GM18907 (cell line): ENCODE data around the gene MYG1.

Experiments
- ATAC-seq: cut with Tn5 transposase; IDR thresholded peaks from one replicate; pipeline ENCODE4 v1.9.1; 2021; ENCODE audit warnings: mild to moderate bottlenecking, moderate library complexity; ENCODE audit not compliant: unreplicated experiment

The MYG1 gene, protein sequence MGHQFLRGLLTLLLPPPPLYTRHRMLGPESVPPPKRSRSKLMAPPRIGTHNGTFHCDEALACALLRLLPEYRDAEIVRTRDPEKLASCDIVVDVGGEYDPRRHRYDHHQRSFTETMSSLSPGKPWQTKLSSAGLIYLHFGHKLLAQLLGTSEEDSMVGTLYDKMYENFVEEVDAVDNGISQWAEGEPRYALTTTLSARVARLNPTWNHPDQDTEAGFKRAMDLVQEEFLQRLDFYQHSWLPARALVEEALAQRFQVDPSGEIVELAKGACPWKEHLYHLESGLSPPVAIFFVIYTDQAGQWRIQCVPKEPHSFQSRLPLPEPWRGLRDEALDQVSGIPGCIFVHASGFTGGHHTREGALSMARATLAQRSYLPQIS

DNA sequence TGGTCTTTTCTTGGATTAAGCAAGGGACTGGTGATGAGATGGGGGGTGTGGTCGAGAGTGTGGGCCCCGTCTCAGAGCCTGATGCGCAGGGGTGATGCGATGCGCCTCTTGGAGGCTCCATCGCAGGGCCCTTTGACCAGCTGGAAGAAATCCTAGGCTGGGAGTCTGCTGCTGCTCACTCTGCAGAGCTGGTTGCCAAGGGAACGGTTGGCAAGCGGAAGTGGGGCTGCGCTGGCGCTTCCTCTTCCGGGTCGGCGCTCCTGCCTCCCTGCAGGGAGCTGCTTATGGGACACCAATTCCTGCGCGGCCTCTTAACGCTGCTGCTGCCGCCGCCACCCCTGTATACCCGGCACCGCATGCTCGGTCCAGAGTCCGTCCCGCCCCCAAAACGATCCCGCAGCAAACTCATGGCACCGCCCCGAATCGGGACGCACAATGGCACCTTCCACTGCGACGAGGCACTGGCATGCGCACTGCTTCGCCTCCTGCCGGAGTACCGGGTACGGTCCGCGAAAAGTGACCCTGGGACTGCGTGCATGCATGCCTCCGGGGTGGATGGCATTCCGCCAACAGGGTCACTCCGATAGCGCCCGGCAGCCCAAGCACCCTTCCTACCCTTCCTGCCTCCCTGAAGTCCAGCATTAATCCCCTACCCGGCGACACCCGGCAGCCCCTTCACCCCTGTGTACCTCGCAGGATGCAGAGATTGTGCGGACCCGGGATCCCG is at the start of gene MYG1:
TSS of gene MYG1 (plus strand) at position 242 of the 727 bp plus-strand sequence. CDS start at position 285, 43 bp downstream.
- ATAC-seq: peak; percentile 72

DNA sequence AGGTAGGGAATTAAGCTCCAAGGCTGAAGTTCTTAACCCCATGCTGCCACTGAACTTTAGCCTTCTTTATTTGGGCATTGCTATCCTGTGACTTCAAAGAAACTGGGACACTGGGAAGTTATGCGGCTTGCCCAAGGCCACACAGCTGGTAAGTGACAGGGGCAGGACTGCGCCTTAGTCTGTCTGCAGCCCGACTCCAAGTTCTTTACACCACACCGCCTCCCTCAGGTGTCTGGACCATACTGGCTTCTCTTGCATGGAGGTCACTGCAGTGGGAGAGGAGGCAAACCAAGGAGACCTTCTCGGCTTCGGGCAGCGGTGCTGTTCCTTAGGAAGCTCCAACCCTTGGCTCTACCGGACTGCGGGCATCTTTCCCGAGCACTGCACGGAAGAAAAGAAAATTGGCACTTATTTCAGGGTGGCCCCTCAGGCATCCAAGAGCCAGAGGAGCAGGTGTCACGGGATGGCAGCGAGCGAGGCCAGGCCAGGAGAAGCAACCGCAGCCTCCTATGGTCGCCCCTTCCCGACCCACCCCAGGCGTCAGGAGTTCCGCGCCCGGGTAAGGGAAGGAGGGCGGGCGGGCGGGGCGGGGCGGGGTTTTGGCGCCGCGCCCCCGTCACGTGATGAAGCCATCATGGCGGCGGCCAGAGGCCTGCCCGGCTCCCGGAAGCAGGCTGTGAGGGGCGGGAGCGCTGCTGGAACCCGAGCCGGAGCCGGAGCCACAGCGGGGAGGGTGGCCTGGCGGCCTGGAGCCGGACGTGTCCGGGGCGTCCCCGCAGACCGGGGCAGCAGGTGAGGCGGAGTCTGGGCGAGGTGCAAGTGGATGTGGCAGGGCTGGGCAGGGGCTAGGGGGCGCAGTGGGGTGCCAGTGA is 47.8 kb upstream of the MYG1 start:
- peak; percentile 71 for ATAC-seq

DNA sequence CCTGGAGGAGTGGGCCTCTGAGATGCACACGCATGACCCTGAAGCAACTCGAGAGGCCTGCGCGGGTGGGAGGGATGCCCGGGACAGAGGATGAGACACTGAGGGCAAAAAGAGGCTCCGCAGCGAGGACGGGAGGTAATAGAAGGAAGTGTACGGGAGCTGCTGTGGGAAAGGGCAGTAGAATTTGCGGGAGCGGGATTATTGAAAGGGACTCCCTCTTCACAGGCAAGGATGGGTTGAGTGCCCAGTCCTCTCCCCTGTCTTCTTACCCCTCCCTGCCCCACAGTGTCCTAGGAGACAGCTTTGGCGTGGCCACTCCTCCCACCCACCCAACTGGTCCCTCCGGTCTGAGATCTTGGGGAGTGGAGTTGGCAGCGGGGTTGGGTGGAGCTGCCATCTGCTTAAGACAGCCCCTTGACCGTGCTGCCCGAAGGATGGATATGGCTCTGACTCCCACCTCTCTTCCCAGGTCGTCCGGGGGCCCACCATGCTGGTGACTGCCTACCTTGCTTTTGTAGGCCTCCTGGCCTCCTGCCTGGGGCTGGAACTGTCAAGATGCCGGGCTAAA is 47.1 kb upstream of the MYG1 start:
- no peak for ATAC-seq

DNA sequence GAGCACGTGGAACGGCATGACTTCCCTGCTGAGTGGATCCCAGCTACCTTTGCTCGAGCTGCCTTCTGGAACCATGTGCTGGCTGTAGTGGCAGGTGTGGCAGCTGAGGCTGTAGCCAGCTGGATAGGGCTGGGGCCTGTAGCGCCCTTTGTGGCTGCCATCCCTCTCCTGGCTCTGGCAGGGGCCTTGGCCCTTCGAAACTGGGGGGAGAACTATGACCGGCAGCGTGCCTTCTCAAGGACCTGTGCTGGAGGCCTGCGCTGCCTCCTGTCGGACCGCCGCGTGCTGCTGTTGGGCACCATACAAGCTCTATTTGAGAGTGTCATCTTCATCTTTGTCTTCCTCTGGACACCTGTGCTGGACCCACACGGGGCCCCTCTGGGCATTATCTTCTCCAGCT is 46.2 kb upstream of the MYG1 start:
- ATAC-seq: no peak

DNA sequence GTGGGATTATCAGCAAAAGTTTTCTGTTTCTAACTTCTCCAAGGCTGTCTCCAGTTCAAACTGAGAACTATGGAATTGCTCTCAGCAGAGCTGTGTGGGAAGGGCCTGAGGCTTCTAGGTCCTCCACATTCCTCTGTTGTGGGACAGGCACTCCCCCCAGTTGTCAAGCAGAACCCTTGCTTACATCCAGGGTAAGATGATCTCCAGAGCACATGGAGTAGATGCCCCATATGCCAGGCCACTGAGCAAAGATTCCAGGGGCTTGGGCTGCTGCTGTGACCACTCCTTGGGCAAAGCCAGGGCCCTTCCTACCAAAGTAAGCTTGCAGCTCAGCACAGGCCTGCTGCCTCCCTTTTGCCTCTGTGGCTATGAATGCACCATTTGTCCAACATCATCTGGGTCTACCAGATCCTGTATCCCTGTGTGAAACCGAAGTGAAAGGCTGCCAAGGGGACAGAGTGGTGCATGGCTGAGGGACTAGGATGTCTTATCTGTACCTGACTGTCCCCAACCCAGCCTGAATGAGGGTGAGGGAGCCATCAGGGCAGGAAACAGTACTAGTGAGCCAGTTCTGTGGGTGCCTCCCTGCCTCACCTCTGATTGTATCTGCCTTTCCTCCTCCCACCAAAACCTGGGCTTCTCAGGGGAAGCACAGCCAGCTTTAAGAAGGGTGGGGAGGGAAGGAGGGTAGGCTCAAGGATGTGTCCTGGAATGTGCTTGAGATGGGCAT is 44.5 kb upstream of the MYG1 start:
- ATAC-seq: no peak

DNA sequence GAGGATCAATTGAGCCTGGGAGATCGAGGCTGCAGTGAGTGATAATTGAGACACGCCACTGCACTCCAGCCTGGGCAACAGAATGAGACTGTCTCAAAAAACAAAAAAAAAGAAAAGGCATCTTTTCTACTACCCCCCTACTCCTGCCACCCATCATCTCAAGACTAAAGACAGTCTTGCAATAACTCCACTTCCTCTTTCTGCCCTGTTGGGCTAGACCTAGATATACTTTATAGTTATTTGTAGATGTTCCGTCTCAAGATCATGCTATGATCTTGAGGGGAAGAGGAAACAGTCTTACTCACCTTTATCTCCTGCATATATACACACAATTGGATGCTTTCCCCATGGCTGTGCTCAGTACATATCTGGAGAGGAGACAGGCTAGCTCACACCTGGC is 43.5 kb upstream of the MYG1 start:
- ATAC-seq: no peak

DNA sequence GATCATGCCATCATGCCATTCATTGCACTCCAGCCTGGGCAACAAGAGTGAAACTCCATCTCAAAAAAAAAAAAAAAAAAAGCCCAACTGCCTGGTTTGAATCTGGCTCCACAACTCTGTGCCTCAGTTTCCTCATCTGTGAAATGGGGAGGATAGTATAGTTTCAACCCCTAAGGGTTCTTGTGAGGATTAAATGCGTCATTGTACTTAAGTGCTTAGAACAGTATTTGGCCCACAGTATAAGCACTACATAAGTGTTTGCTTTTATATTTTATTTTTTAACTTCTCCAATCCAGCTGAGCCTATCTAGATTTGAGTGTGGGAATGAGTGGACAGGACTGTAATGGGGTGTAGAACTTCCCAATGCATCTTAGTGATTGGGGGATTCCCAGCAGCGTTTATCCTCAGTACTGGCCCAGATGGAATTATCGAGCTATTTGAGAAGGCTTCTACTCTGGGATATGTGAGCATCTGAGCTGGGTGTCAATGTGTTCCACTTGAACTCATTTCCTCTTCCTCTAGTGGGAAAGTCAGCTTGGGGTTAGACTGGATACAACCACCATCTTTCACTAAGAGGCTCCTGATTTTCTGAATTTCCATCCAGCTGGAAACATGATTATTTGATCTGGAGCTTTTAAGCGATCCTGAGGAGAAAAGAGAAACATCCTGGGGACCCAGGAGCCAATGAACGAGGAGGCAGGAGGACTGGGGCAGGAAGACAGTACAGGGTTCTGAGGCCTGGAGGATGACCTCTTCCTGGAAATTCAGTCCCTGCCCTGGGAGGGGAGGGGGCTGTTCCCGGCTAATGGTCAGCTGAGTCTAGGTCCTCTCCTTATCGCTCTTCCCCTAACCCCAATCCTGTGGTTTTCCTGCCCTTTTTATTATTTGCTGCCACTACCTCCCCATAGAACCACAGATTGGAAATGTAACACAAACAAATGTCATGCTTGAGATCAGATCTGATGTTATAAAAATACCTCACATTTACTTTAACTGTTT is 40.7 kb upstream of the MYG1 start:
- no peak for ATAC-seq

DNA sequence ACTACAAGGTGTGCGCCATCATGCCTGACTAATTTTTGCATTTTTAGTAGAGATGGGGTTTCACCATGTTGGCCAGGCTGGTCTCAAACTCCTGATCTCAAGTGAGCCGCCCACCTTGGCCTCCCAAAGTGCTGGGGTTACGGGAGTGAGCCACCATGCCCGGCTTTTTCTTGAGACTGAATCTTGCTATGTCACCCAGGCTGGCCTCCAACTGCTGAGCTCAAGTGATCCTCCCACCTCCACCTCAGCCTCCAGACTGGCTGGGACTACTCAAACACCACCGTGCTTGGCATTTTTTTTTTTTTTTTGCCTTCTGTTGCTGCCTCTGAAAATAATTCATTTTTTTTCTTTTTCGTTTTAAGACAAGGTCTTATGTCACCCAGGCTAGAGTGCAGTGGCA is 39.6 kb upstream of the MYG1 start:
- no peak for ATAC-seq

DNA sequence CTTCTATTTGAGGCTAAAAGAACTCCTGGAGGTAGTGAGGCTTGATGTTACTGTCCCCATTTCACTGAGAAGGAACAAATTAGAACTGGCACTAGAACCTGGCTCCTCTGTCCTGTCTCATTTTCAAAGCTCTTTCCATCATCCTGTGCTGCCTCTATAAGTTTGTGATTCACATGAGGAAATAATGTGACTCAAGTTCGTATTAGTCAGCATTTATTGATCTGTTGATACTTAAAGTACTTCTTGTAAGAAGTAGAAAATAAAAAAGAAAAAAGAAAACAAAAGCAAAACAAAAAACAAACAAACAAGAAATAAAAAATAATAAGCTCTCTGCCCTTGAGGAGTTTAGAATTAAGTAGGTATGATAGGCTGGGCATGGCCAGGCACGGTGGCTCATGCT is 33.7 kb upstream of the MYG1 start:
- ATAC-seq: no peak

DNA sequence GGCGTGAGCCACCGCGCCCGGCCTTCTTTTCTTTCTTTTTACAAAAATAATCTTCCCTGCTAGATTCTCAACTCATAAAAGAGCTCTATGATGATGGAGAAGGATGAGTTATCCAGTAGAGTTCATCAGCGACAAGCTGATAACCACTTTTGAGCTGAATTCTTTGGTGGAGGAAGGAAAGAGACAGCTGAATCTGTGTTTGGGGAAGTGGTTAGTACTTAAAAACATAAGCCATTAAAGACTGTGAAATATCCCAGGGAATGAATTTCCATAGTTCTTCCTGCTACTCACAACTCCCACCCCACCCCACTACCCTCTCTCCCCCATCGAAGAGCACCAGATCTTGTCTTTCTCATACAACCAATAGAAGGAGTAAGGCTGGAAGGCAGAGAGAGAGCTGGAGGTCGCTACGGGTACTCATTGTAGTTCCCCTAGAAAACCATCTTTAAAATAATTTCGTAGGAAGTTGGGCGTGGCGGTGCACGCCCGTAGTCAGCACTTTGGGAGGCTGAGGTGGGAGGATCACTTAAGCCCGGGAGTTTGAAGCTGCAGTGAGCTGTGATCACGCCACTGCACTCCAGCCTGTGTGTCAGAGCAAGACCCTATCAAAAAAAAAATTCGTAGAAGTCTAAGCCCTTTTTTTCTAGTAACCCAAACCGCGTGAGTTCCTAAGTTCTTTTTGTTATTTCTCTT is 32.0 kb upstream of the MYG1 start:
- no peak for ATAC-seq

DNA sequence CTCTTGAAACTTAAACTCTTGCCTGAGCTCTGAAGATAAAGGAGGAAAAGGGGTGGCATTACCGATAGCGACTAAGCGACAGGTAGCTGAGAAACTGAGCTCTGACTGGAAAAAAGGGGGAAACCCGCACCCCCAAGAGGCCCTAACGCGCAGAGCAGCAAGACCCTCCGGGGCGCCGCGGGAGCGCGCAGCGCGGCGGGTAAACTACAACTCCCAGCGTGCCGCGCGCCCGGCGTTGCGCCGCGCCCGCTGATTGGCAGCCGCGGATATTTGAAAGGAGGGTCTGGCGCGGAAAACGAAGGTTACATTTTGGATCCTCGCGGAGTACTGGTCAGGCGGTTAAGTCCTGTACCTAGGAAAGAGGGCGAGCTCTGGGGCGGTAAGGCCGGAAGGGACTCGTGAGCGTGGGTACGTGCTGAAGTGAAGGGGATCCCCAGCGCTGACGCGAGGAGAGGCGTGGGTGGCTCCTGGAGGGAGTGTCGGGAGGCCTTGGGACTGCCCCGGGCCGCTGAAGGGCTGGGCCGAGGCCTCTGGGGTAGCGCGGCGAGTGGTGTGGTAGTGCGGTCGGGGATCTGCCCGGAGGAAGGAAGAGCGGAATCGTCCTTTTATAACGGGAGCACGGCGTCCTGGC is 31.4 kb upstream of the MYG1 start, which contains the start of gene ESPL1:
TSS of gene ESPL1 (plus strand) at position 301 of the 631 bp plus-strand sequence. CDS start 468 bp downstream, outside the sequence.
- peak; percentile 80 for ATAC-seq

DNA sequence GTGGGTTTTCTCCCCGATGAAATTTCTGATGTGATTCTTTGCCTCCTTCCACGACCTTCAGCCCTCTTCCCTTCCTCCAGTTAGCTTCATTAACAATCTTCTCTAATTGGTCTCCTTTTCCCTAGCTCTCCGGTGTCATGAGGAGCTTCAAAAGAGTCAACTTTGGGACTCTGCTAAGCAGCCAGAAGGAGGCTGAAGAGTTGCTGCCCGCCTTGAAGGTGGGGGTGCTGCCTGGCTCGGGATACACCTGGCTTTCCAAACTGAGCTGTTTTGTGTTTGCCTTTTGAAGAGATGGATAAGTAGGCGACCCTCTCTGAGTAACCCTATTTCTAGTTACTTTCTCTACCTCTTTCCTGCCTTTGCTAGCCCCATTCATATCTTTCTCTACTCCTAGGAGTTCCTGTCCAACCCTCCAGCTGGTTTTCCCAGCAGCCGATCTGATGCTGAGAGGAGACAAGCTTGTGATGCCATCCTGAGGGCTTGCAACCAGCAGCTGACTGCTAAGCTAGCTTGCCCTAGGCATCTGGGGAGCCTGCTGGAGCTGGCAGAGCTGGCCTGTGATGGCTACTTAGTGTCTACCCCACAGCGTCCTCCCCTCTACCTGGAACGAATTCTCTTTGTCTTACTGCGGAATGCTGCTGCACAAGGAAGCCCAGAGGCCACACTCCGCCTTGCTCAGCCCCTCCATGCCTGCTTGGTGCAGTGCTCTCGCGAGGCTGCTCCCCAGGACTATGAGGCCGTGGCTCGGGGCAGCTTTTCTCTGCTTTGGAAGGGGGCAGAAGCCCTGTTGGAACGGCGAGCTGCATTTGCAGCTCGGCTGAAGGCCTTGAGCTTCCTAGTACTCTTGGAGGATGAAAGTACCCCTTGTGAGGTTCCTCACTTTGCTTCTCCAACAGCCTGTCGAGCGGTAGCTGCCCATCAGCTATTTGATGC is 30.6 kb upstream of the MYG1 start:
- no peak for ATAC-seq

DNA sequence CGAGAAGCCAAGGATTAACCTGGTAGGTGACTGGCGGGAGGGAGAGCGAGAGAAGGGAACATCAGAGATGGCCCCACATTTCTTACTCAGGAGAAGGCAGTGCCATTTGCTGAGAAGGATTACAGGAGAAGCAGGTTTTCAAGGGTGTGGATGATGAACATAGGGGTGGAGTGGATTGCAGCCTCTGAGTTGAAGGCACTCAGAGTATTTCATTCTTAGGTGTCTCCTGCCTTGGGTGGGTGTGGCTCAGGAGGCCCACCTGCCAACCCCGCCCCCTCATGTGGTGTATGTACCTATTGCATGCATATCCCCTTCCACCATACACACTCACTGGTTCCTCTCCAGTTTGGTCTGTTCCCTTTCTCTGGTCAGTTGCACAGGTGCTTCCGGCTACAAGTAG is 25.1 kb upstream of the MYG1 start:
- no peak for ATAC-seq

DNA sequence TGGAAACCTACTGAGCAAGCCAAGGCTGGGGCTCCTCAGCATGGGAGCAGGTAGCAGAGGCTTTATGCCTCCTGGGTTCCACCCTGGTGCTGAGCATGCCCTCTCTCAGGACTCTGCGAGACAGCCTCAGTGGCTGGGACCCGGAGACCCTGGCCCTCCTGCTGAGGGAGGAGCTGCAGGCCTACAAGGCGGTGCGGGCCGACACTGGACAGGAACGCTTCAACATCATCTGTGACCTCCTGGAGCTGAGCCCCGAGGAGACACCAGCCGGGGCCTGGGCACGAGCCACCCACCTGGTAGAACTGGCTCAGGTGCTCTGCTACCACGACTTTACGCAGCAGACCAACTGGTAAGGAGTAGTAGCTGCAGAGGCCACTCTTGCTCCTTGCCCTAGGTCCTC is 23.0 kb upstream of the MYG1 start:
- ATAC-seq: no peak

DNA sequence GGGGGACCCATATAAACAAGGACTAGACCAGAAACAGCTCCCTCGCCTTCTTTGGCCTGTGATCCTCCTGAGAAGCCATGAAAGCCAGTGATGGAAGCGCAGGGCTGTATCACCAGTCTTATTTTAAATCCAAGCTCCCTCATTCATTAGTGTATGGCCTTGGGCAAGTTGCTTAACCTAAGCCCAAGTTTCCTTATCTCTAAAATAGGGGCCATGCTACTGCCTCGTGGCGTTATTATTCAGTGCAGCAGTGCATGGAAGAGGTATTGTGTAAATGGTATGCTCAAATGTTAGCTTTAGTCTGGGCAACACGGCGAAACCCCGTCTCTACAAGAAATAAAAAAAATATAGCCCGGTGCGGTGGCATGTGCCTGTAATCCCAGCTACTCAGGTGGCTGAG is 21.5 kb upstream of the MYG1 start:
- ATAC-seq: no peak

DNA sequence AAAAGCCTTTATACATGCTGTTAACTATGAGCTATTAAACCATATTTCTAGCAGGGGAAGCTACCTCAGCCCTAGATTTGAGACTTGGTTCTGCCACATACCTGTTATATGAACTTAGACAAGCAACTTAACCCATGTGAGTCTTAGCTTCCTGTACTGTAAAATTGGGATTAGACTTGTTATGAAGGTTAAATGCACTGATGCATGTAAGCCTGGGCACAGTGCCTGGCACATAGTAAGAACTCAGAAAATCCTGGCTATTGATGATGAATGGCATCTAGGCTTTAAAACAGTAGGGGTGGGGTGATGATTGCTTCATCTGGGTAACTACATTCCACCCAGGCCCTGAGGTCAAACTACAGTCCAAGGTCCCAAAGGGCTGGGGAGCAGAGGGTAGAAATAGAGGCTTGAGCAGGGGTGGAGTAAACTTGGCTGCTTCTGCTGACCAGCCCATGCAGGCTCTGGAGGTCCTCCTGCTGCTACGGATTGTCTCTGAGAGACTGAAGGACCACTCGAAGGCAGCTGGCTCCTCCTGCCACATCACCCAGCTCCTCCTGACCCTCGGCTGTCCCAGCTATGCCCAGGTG is 20.1 kb upstream of the MYG1 start:
- ATAC-seq: no peak
